ENCODE data around the gene ITPK1. TPM values are rescaled to one million over a fixed set of nuclear protein-coding genes. Genes with fewer than 3 reads are reported as not detected.

ITPK1 gene
- polyA plus RNA-seq, 4 donors: 26.9 to 36.1 (median 34.2) TPM

- no peak for DNase-seq (ENCODE audit: low read depth in 4 of 4, low spot score in 2 of 4)
Observed at GRCh38 chr14:93045965-93046704, 69.6 kb downstream of the ITPK1 start.

GRCh38 chr14:93045211-93045674 lies 70.5 kb downstream of the ITPK1 start:
- DNase-seq (ENCODE audit: low read depth in 4 of 4, low spot score in 2 of 4): no peak

GRCh38 chr14:93044556-93044955 lies 71.2 kb downstream of the ITPK1 start:
- no peak for DNase-seq (ENCODE audit: low read depth in 4 of 4, low spot score in 2 of 4)

- DNase-seq (ENCODE audit: low read depth in 4 of 4, low spot score in 2 of 4): no peak
Observed at GRCh38 chr14:93044121-93044520, 71.6 kb downstream of the ITPK1 start.

GRCh38 chr14:93042968-93043940 lies 72.5 kb downstream of the ITPK1 start:
- no peak for DNase-seq (ENCODE audit: low read depth in 4 of 4, low spot score in 2 of 4)

- no peak for DNase-seq (ENCODE audit: low read depth in 4 of 4, low spot score in 2 of 4)
Observed at GRCh38 chr14:93041830-93042229, 73.9 kb downstream of the ITPK1 start.

- no peak for DNase-seq (ENCODE audit: low read depth in 4 of 4, low spot score in 2 of 4)
Observed at GRCh38 chr14:93040982-93041381, 74.7 kb downstream of the ITPK1 start.

- DNase-seq (ENCODE audit: low read depth in 4 of 4, low spot score in 2 of 4): no peak
Observed at GRCh38 chr14:93040443-93040842, 75.3 kb downstream of the ITPK1 start.

GRCh38 chr14:93039649-93040315 lies 75.9 kb downstream of the ITPK1 start:
- no peak for DNase-seq (ENCODE audit: low read depth in 4 of 4, low spot score in 2 of 4)

- DNase-seq (ENCODE audit: low read depth in 4 of 4, low spot score in 2 of 4): no peak
Observed at GRCh38 chr14:93037351-93037750, 78.4 kb downstream of the ITPK1 start.

GRCh38 chr14:93036652-93037345 lies 78.9 kb downstream of the ITPK1 start:
- DNase-seq (ENCODE audit: low read depth in 4 of 4, low spot score in 2 of 4): no peak

- DNase-seq (ENCODE audit: low read depth in 4 of 4, low spot score in 2 of 4): no peak
Observed at GRCh38 chr14:93035917-93036651, 79.6 kb downstream of the ITPK1 start.

GRCh38 chr14:93035585-93035916 lies 80.2 kb downstream of the ITPK1 start:
- DNase-seq (ENCODE audit: low read depth in 4 of 4, low spot score in 2 of 4): no peak

GRCh38 chr14:93034671-93034994 lies 81.1 kb downstream of the ITPK1 start:
- no peak for DNase-seq (ENCODE audit: low read depth in 4 of 4, low spot score in 2 of 4)

GRCh38 chr14:93033983-93034670 lies 81.6 kb downstream of the ITPK1 start:
- no peak for DNase-seq (ENCODE audit: low read depth in 4 of 4, low spot score in 2 of 4)

GRCh38 chr14:93033084-93033982 lies 82.4 kb downstream of the ITPK1 start:
- no peak for DNase-seq (ENCODE audit: low read depth in 4 of 4, low spot score in 2 of 4)

- no peak for DNase-seq (ENCODE audit: low read depth in 4 of 4, low spot score in 2 of 4)
Observed at GRCh38 chr14:93032421-93032936, 83.2 kb downstream of the ITPK1 start.

All from left renal cortex interstitium (tissue), 4 donors.